Activated CD4-positive, alpha-beta T cell treated with anti-CD3 and anti-CD28 coated beads for 1 hour (primary cell): ENCODE data around the gene CLRN2.
"Not testable (repeated sequence)": the region's sequence is repeated elsewhere in the genome, so short reads cannot be mapped to it uniquely, and the experiment has no call there.

Source experiments
- DNase-seq: peaks from one replicate; pipeline ENCODE4 v3.0.0-alpha.2; 2020

The CLRN2 gene

GRCh38 chr4:17510582-17510981 is 4.4 kb upstream of the CLRN2 start:
- DNase-seq, result no peak

GRCh38 chr4:17511051-17511450 is 3.9 kb upstream of the CLRN2 start:
- DNase-seq, result no peak

- no peak for DNase-seq
Observed at GRCh38 chr4:17511509-17511949, 3.4 kb upstream of the CLRN2 start.

GRCh38 chr4:17511950-17512795 is 2.8 kb upstream of the CLRN2 start, which contains the start of gene QDPR:
Gene QDPR (minus strand): TSS chr4:17512090. CDS start chr4:17512054, 36 bp downstream.
- peak; percentile 60 for DNase-seq

- no peak for DNase-seq
Observed at GRCh38 chr4:17512973-17513665, 1.8 kb upstream of the CLRN2 start.

GRCh38 chr4:17515445-17516407 is 761 bp downstream of the CLRN2 start:
- no peak for DNase-seq

- DNase-seq, result no peak
Observed at GRCh38 chr4:17516980-17517379, 2.0 kb downstream of the CLRN2 start.

- no peak for DNase-seq
Observed at GRCh38 chr4:17517664-17518063, 2.7 kb downstream of the CLRN2 start.

GRCh38 chr4:17521595-17521994 is 6.6 kb downstream of the CLRN2 start:
- no peak for DNase-seq

GRCh38 chr4:17523662-17524061 is 8.7 kb downstream of the CLRN2 start:
- DNase-seq, result no peak

GRCh38 chr4:17526695-17527477 is 11.9 kb downstream of the CLRN2 start:
- no peak for DNase-seq

- no peak for DNase-seq
Observed at GRCh38 chr4:17528551-17529165, 13.7 kb downstream of the CLRN2 start.

- DNase-seq, result no peak
Observed at GRCh38 chr4:17531538-17532285, 16.7 kb downstream of the CLRN2 start.

- no peak for DNase-seq
Observed at GRCh38 chr4:17534705-17535104, 19.7 kb downstream of the CLRN2 start.

- no peak for DNase-seq
Observed at GRCh38 chr4:17535242-17535641, 20.3 kb downstream of the CLRN2 start.

- DNase-seq, result no peak
Observed at GRCh38 chr4:17535906-17536305, 20.9 kb downstream of the CLRN2 start.

GRCh38 chr4:17537060-17537459 is 22.1 kb downstream of the CLRN2 start:
- not testable (repeated sequence) for DNase-seq

- no peak for DNase-seq
Observed at GRCh38 chr4:17544205-17544604, 29.2 kb downstream of the CLRN2 start.

GRCh38 chr4:17544831-17545234 is 29.9 kb downstream of the CLRN2 start:
- no peak for DNase-seq

- no peak for DNase-seq
Observed at GRCh38 chr4:17545374-17546140, 30.6 kb downstream of the CLRN2 start.
